ENCODE data around the gene CDT1.

CDT1 gene

DNA sequence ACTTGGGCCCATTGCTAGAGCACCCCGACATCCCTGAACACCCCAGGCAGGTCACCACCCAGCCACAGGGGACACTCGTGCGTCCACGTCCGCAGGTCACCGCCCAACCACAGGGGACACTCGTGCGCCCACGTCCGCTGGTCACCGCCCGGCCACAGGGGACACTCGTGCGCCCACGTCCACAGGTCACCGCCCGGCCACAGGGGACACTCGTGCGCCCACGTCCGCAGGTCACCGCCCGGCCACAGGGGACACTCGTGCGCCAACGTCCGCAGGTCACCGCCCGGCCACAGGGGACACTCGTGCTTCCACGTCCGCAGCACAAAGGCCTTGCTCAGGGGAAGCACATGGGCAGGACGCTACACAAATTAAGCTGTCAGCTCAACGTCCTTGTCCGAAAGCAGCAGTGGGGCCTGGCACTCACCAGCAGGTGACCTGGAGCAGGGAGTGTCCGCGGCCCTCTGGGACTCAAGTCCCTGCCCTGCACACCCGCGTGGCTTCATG, 35.5 kb downstream of the CDT1 start:
- peaks cover 0 to 25% (median 16%) of the 10 kb centered on the region in 4 experiments for H3K36me3 ChIP-seq (ENCODE audit: control insufficient read depth in 4 of 4, insufficient read depth in 4 of 4, low read length in 3 of 4)
- peak in 1 of 3 donors; percentile 10 for DNase-seq
- POLR2A ChIA-PET, result no interaction called here
- 95% methylated on average over 38 of the region's 39 CpGs for WGBS (ENCODE audit: insufficient coverage)
- H3K27me3 ChIP-seq (replicated peaks in 2 of 5; ENCODE audit: control insufficient read depth in 4 of 5, insufficient read depth in 5 of 5, low read length in 4 of 5), result no peaks in the 10 kb centered on the region
- CTCF ChIA-PET, result interaction anchor here (2.6 kb wide), 1 partner anchor 18 kb away, joined by 10 read pairs; the partner anchor contains the start of genes GALNS and TRAPPC2L
- H3K4me3 ChIP-seq (ENCODE audit: control insufficient read depth in 1 of 7, extremely low read depth in 1 of 7, insufficient read depth in 4 of 7, low read depth in 2 of 7, low read length in 6 of 7), result no peak overlapping the region
- H3K4me1 ChIP-seq (ENCODE audit: control extremely low read depth in 1 of 4, control insufficient read depth in 4 of 4, insufficient read depth in 4 of 4, low read length in 3 of 4), result no peaks in the 10 kb centered on the region
- no peak overlapping the region for H3K27ac ChIP-seq (ENCODE audit: insufficient read depth in 1 of 2, low read depth in 1 of 2, low read length in 2 of 2, poor library complexity in 1 of 2, severe bottlenecking in 2 of 2)
- no peaks in the 10 kb centered on the region for H3K9me3 ChIP-seq (ENCODE audit: control extremely low read depth in 1 of 5, control insufficient read depth in 4 of 5, insufficient read depth in 2 of 5, low read depth in 1 of 5, low read length in 4 of 5)

GRCh38 chr16:88839745-88840599, 36.4 kb downstream of the CDT1 start:
- Histone ChIP-seq H3K36me3 (ENCODE audit: control insufficient read depth in 4 of 4, insufficient read depth in 4 of 4, low read length in 3 of 4) (peaks cover 0 to 22% (median 15%) of the 10 kb centered on the region in 4 experiments), H3K4me3 (ENCODE audit: control insufficient read depth in 1 of 7, extremely low read depth in 1 of 7, insufficient read depth in 4 of 7, low read depth in 2 of 7, low read length in 6 of 7) (no peak overlapping the region), H3K27me3 (replicated peaks in 2 of 5; ENCODE audit: control insufficient read depth in 4 of 5, insufficient read depth in 5 of 5, low read length in 4 of 5) (no peaks in the 10 kb centered on the region), H3K9me3 (ENCODE audit: control extremely low read depth in 1 of 5, control insufficient read depth in 4 of 5, insufficient read depth in 2 of 5, low read depth in 1 of 5, low read length in 4 of 5) (no peaks in the 10 kb centered on the region), H3K4me1 (ENCODE audit: control extremely low read depth in 1 of 4, control insufficient read depth in 4 of 4, insufficient read depth in 4 of 4, low read length in 3 of 4) (no peaks in the 10 kb centered on the region), H3K27ac (ENCODE audit: insufficient read depth in 1 of 2, low read depth in 1 of 2, low read length in 2 of 2, poor library complexity in 1 of 2, severe bottlenecking in 2 of 2) (no peak overlapping the region)
- ChIA-PET CTCF (interaction anchor here (0.9 to 2.6 kb wide), 5 partner anchors 13 to 93 kb away, joined by 3 to 10 read pairs (median 3); partner anchors contain the start of genes GALNS and TRAPPC2L), POLR2A (interaction anchor here (0.7 kb wide), 1 partner anchor 45 kb away, joined by 3 read pairs; no protein-coding TSS in a partner anchor)
- WGBS (ENCODE audit: insufficient coverage), result 96% methylated on average over 21 of the region's 24 CpGs
- DNase-seq, result no peak

GRCh38 chr16:88840600-88841215, 37.1 kb downstream of the CDT1 start:
- Histone ChIP-seq H3K27me3 (replicated peaks in 2 of 5; ENCODE audit: control insufficient read depth in 4 of 5, insufficient read depth in 5 of 5, low read length in 4 of 5) (no peaks in the 10 kb centered on the region), H3K36me3 (ENCODE audit: control insufficient read depth in 4 of 4, insufficient read depth in 4 of 4, low read length in 3 of 4) (peaks cover 0 to 22% (median 15%) of the 10 kb centered on the region in 4 experiments), H3K27ac (ENCODE audit: insufficient read depth in 1 of 2, low read depth in 1 of 2, low read length in 2 of 2, poor library complexity in 1 of 2, severe bottlenecking in 2 of 2) (no peak overlapping the region), H3K9me3 (ENCODE audit: control extremely low read depth in 1 of 5, control insufficient read depth in 4 of 5, insufficient read depth in 2 of 5, low read depth in 1 of 5, low read length in 4 of 5) (no peaks in the 10 kb centered on the region), H3K4me1 (ENCODE audit: control extremely low read depth in 1 of 4, control insufficient read depth in 4 of 4, insufficient read depth in 4 of 4, low read length in 3 of 4) (no peaks in the 10 kb centered on the region), H3K4me3 (ENCODE audit: control insufficient read depth in 1 of 7, extremely low read depth in 1 of 7, insufficient read depth in 4 of 7, low read depth in 2 of 7, low read length in 6 of 7) (no peak overlapping the region)
- ChIA-PET CTCF (interaction anchor here (0.9 to 2.6 kb wide), 4 partner anchors 12 to 26 kb away, joined by 3 to 10 read pairs (median 3); partner anchors contain the start of genes GALNS and TRAPPC2L), POLR2A (no interaction called here)
- WGBS (ENCODE audit: insufficient coverage), result 97% methylated on average over 24 of the region's 30 CpGs
- no peak for DNase-seq

- Histone ChIP-seq H3K27ac (ENCODE audit: insufficient read depth in 1 of 2, low read depth in 1 of 2, low read length in 2 of 2, poor library complexity in 1 of 2, severe bottlenecking in 2 of 2) (no peak overlapping the region), H3K4me1 (ENCODE audit: control extremely low read depth in 1 of 4, control insufficient read depth in 4 of 4, insufficient read depth in 4 of 4, low read length in 3 of 4) (no peaks in the 10 kb centered on the region), H3K4me3 (ENCODE audit: control insufficient read depth in 1 of 7, extremely low read depth in 1 of 7, insufficient read depth in 4 of 7, low read depth in 2 of 7, low read length in 6 of 7) (no peak overlapping the region), H3K36me3 (ENCODE audit: control insufficient read depth in 4 of 4, insufficient read depth in 4 of 4, low read length in 3 of 4) (peaks cover 0 to 22% (median 15%) of the 10 kb centered on the region in 4 experiments), H3K9me3 (ENCODE audit: control extremely low read depth in 1 of 5, control insufficient read depth in 4 of 5, insufficient read depth in 2 of 5, low read depth in 1 of 5, low read length in 4 of 5) (no peaks in the 10 kb centered on the region), H3K27me3 (replicated peaks in 2 of 5; ENCODE audit: control insufficient read depth in 4 of 5, insufficient read depth in 5 of 5, low read length in 4 of 5) (no peaks in the 10 kb centered on the region)
- ChIA-PET POLR2A (no interaction called here), CTCF (interaction anchor here (2.6 kb wide), 1 partner anchor 16 kb away, joined by 10 read pairs; the partner anchor contains the start of genes GALNS and TRAPPC2L)
- DNase-seq, result no peak
- WGBS (ENCODE audit: insufficient coverage), result 96% methylated on average over 31 of the region's 40 CpGs
Measured at GRCh38 chr16:88841521-88842307, 38.1 kb downstream of the CDT1 start.

DNA sequence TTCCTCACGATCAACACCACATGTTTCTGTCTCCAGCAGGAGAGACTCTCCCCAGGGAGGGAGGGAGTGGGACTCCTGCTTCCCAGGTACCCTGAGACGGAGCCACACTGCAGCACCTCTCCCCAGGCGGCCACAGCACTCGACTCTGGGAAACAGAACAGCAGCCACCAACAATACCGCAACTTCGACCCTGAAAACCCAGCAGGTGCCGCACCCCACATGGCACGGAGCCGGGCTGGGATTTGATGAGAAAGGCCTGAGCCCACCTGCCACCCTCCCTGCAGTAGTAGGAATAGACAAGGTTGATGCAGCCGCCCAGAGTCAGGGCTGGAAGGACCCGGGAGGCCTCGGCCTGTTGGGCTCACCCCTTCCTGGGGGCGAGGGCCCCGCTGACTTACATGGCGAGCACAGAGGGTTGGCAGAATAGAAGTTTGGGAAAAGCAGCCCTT, 38.7 kb downstream of the CDT1 start:
- H3K36me3 ChIP-seq (ENCODE audit: control insufficient read depth in 4 of 4, insufficient read depth in 4 of 4, low read length in 3 of 4), result peaks cover 0 to 22% (median 15%) of the 10 kb centered on the region in 4 experiments
- no peak for DNase-seq
- no peaks in the 10 kb centered on the region for H3K9me3 ChIP-seq (ENCODE audit: control extremely low read depth in 1 of 5, control insufficient read depth in 4 of 5, insufficient read depth in 2 of 5, low read depth in 1 of 5, low read length in 4 of 5)
- ChIA-PET POLR2A (no interaction called here), CTCF (no interaction called here)
- over 99% methylated on average over 14 of the region's 15 CpGs for whole genome bisulfite sequencing (ENCODE audit: insufficient coverage)
- no peaks in the 10 kb centered on the region for H3K4me1 ChIP-seq (ENCODE audit: control extremely low read depth in 1 of 4, control insufficient read depth in 4 of 4, insufficient read depth in 4 of 4, low read length in 3 of 4)
- no peaks in the 10 kb centered on the region for H3K27me3 ChIP-seq (replicated peaks in 2 of 5; ENCODE audit: control insufficient read depth in 4 of 5, insufficient read depth in 5 of 5, low read length in 4 of 5)
- H3K4me3 ChIP-seq (ENCODE audit: control insufficient read depth in 1 of 7, extremely low read depth in 1 of 7, insufficient read depth in 4 of 7, low read depth in 2 of 7, low read length in 6 of 7), result no peak overlapping the region
- no peak overlapping the region for H3K27ac ChIP-seq (ENCODE audit: insufficient read depth in 1 of 2, low read depth in 1 of 2, low read length in 2 of 2, poor library complexity in 1 of 2, severe bottlenecking in 2 of 2)

DNA sequence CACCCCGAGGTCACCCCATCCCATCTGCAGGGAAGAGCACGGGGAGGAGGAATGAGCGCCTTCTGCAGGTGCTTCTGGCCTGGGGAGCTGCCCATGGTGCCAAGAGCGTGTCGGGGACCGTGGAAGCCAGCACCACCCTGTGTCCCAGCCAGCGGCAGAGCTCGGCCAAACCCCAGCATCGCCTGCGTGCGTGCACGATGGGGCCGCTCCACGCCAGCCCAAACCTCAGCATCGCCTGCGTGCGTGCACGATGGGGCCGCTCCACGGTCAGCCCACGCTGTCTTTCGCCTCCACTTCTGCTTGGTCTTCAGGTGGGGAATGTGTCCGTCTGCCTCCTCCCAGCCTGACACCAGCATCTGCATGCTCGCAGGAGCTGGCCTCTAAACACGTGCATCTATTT, 39.2 kb downstream of the CDT1 start:
- WGBS (ENCODE audit: insufficient coverage), result 98% methylated on average over 24 of the region's 25 CpGs
- POLR2A ChIA-PET, result no interaction called here
- CTCF ChIA-PET, result no interaction called here

More for the DNA sequence above, 39.2 kb downstream of the CDT1 start:
- no peak for DNase-seq
- Histone ChIP-seq H3K36me3 (ENCODE audit: control insufficient read depth in 4 of 4, insufficient read depth in 4 of 4, low read length in 3 of 4) (peaks cover 0 to 21% (median 14%) of the 10 kb centered on the region in 4 experiments), H3K4me3 (ENCODE audit: control insufficient read depth in 1 of 7, extremely low read depth in 1 of 7, insufficient read depth in 4 of 7, low read depth in 2 of 7, low read length in 6 of 7) (no peak overlapping the region), H3K27ac (ENCODE audit: insufficient read depth in 1 of 2, low read depth in 1 of 2, low read length in 2 of 2, poor library complexity in 1 of 2, severe bottlenecking in 2 of 2) (no peak overlapping the region), H3K9me3 (ENCODE audit: control extremely low read depth in 1 of 5, control insufficient read depth in 4 of 5, insufficient read depth in 2 of 5, low read depth in 1 of 5, low read length in 4 of 5) (no peaks in the 10 kb centered on the region), H3K27me3 (replicated peaks in 2 of 5; ENCODE audit: control insufficient read depth in 4 of 5, insufficient read depth in 5 of 5, low read length in 4 of 5) (no peaks in the 10 kb centered on the region), H3K4me1 (ENCODE audit: control extremely low read depth in 1 of 4, control insufficient read depth in 4 of 4, insufficient read depth in 4 of 4, low read length in 3 of 4) (no peaks in the 10 kb centered on the region)

All from common myeloid progenitor, CD34-positive (primary cell).